T follicular helper cell (primary cell): ENCODE measurements around the gene ADCY6.

Experiments used
- DNase-seq: peaks from one replicate; pipeline ENCODE4 v3.0.0-alpha.2; 2020; ENCODE audit warnings: low read depth

The ADCY6 gene

GRCh38 chr12:48815126-48816110 is 26.5 kb upstream of the ADCY6 start:
- no peak for DNase-seq

- peak; percentile 45 for DNase-seq
Measured at GRCh38 chr12:48814262-48815125, 25.6 kb upstream of the ADCY6 start.

GRCh38 chr12:48813465-48814261 is 24.8 kb upstream of the ADCY6 start:
- no peak for DNase-seq

GRCh38 chr12:48812389-48812788 is 23.5 kb upstream of the ADCY6 start:
- no peak for DNase-seq

GRCh38 chr12:48811437-48812090 is 22.7 kb upstream of the ADCY6 start:
- DNase-seq: no peak

- no peak for DNase-seq
Measured at GRCh38 chr12:48810903-48811431, 22.1 kb upstream of the ADCY6 start.

- DNase-seq: no peak
Measured at GRCh38 chr12:48807981-48808380, 19.1 kb upstream of the ADCY6 start.

GRCh38 chr12:48803675-48804074 is 14.8 kb upstream of the ADCY6 start:
- no peak for DNase-seq

- no peak for DNase-seq
Measured at GRCh38 chr12:48800971-48801370, 12.1 kb upstream of the ADCY6 start.

GRCh38 chr12:48800457-48800856 is 11.6 kb upstream of the ADCY6 start:
- DNase-seq: no peak

GRCh38 chr12:48796976-48797375 is 8.1 kb upstream of the ADCY6 start:
- DNase-seq: no peak

GRCh38 chr12:48795550-48796455 is 6.9 kb upstream of the ADCY6 start:
- no peak for DNase-seq

GRCh38 chr12:48794870-48795269 is 6.0 kb upstream of the ADCY6 start:
- no peak for DNase-seq

- no peak for DNase-seq
Measured at GRCh38 chr12:48793696-48794095, 4.8 kb upstream of the ADCY6 start.

- DNase-seq: no peak
Measured at GRCh38 chr12:48789858-48790326, 1.0 kb upstream of the ADCY6 start.

- no peak for DNase-seq
Measured at GRCh38 chr12:48788524-48788853, 400 bp downstream of the ADCY6 start.

GRCh38 chr12:48787791-48788523 is 932 bp downstream of the ADCY6 start:
- DNase-seq: no peak

GRCh38 chr12:48786591-48787544 is 2.0 kb downstream of the ADCY6 start:
- DNase-seq: no peak
